DMS 273 (cell line): ENCODE results near the gene ZFYVE28.
A peak's percentile ranks its signal among the peaks of the same experiment; 100 is the strongest.

ENCODE experiments used
- DNase-seq: peaks from one replicate; lab custom pipeline; 2025; ENCODE audit not compliant: unreplicated experiment; lab: John Stamatoyannopoulos, UW

ZFYVE28 gene

DNA sequence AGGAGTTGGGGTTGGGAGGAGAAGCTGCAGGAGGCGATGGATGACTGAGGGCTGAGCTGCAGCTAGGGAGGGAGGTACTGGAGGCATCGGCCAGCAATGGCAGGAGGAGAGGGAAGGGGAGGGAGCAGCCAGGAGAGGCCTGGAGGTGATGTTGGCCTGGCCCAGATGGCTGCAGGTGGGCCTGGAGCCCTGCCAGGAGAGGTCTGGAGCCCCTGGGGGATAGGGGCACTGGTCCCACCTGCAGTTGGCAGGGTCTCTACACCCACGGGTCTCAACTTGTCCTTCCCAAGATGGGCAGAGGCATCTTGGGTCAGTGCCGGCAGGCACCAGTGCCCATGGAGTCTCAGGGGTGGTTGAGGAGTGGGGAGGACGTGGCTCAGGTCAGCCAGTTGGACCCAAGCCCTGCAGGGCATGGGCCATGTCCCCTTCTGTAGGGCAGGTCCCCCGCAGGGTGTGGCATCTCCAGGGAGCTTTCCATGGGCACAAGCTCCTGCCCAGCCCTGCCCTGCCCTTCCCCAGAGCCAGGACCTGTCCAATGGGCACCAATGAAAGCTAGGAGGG, 153.9 kb downstream of the ZFYVE28 start:
- DNase-seq, result no peak

DNA sequence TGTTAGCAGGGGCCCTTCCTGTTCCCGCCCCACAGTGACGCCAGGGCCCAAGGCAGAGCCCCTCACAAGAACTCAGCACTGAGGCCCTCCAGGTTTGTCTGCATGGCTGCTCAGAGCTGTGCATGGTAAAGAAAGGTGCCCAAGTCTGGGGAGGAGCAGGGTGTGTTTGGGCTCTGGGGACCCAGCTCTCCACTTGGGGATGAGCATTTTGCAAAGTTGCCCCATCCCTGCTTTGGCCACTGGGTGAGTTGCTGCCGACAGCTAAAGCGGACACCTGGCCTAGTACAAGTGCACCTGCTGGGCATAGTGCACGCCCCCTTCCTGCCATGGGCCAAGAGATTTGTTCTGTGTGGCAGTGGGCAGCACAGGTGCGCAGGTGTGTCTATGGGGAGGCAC, 154.5 kb downstream of the ZFYVE28 start:
- no peak for DNase-seq

DNA sequence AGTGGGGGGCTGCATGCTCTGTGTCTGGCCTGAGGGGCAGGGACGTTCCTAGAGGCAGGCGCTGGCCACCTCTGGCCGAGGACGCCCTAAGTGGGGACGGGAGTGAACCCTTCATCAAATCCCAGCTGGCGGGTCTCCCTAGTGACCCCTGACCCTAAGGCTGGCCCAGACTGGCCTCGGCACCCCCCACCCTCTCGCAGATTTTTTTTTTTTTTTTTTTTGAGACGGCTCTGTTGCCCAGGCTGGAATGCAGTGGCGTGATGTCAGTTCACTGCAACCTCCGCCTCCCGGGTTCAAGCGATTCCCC, 155.5 kb downstream of the ZFYVE28 start:
- no peak for DNase-seq

DNA sequence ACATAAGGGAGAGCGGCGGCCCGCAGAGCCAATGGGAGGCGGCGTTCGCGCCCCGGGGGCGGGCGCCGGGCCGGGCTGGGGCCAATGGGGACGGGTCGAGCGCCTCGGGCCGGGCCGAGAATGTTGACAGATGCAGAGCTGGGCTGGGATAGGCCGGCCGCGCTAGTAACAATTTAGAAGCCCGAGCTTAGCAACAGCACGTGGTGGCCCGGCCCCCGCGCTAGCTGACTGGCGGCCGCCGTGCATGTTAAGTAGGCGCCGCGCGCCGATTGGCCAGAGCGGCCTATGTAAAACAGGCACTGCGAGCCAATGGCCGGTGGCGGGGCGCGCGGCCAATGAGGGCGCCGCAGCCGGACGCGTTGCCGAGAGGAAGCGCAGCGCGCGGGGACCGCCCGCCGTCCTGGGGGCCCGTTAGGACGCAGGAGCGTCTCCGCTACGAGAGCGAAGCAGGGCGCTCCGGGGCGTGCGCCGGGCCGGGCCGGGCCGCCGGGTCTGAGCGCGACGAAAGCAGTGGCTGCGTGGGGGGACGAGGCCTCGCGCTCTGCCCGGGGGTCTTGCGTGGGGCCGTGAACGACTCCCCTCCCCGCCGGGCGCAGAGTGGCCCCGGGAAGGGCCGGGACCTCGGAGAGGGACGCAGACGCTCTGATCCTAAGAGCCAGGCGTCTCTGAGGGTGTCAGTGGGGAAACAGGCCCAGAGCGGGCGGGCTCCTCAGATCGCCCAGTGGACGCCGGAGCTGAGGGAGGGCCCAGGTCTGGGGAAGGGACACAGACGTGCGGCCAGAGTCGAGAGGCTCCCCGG, 156.1 kb downstream of the ZFYVE28 start:
- peak; percentile 99 for DNase-seq

DNA sequence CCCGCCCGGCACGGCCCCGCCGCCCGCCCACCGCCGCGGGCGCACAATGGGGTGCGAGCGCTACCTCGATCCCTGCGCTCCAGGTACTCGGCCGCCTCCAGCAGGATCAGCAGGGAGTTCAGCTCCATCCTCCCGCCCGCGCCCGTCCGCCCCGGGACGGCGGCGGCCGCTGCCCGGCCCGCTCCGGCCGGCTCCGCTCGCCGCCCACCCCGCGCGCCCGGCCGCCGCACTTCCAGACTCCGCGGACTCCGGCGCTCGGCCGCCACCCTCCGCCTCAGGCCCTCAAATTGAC, 156.6 kb downstream of the ZFYVE28 start, which contains the start of gene MXD4:
MXD4 (minus strand) TSS at position 257 of the 292 bp plus-strand sequence; CDS start at position 128, 129 bp downstream.
- DNase-seq, result no peak

DNA sequence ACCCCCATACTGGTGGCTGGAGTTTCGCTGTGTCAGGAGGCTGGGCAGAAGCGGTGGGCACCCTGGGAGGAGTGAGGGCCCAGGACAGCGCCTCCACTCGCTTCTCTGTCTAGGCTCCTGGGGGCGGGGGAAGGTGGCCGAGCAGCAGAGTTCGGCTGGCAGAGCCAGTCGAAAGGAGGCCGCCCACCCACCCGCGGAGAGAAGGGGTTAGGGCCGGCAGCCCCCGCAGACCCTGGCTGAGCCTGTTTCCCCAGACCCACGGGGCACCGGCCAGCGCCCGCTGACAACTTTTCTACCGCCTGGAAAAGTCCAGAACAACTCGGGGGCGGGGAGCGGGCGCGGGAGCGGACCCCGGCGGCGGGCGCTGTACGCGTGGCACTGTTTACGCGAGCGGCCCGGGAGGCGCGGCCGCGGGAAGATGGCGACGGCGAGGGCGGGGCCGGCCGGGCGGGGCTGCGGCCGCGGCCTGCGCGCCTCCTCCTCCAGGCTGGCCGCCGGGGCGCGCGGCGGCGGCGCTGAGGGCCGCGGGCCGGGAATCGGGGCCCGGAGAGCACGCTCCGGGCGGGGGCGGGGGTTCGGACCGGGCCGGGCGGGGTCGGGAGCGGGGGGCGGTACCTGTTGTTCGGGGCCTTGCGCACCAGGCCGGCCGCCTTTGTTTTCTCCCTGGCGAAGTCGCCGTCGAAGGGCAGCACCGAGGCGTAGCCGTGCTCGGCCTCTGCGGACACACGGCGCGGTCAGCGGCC, 157.2 kb downstream of the ZFYVE28 start:
- peak; percentile 76 for DNase-seq

DNA sequence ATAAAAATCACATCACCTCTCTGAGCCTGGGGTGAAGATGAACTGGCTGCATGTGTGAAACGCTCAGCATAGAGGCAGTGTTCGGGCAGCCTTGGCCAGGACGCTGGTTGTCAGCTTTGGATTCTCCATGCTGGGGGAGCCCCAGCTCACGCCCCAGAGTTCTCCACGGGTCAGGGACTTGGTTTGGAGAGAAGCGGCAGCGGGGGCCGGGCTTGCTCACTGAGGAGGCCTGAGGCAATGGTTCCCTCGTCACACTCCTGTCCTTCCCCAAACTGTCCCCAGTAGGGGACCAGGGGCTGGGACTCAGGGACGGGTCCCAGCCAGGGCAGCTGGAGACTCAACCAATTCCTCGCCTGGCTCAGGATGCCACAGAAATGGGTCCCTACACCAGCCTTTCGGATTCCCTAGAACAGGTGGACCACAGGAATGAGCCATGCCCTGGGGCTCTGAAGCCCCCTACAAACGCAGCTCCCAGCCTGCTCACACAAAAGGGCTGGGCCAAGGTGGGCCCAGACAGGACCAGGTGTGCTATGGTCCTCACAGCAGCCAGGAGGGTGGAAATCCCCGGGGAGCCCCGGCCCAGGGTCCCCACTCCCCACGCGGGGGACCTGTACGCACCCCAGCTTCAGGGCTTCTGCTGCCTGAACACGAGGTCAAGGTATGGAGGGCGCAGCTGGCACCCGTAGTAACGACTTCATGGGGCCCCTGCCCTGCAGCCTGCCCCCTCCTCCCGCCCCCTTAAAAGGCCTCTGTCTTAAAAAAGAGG, 157.9 kb downstream of the ZFYVE28 start:
- no peak for DNase-seq

DNA sequence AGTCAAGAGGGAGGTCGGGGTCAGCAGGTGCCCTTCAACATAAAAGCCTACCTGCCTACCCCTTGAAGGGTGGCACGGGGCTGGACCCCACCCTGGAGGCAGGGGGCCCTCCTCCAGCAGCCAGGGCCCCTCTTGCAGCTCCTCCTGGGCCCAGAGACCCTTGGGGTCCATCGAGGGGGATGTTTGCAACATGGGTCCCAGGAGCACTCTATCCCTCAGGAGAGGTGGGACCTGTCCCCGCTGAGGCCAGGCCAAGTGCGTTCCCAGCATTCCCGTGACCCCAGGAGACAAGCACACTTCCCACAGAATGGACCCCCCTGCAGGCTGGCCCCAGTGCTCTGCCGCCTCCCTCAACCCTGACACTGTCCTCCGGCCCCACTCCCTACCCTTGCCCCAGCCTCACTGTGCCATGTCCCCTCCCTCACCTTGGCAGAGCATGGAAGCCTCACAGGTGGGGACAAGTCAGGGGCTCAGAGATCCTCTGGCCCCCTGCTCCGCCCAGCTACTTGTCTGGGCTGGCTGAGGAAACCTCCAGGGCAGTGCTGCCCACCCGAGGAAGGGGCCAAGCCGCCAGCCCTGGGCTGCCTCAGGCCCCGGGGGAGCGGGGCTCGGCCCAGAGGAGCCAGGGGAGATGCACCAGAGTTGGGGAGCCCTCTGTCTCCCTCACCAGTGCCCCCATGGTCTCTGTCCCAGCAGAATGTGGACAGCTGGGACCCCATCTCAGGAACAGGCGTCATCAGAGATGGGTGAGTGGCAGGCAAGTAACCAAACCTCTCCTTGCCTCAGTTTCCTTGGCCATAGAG, 158.7 kb downstream of the ZFYVE28 start:
- no peak for DNase-seq

DNA sequence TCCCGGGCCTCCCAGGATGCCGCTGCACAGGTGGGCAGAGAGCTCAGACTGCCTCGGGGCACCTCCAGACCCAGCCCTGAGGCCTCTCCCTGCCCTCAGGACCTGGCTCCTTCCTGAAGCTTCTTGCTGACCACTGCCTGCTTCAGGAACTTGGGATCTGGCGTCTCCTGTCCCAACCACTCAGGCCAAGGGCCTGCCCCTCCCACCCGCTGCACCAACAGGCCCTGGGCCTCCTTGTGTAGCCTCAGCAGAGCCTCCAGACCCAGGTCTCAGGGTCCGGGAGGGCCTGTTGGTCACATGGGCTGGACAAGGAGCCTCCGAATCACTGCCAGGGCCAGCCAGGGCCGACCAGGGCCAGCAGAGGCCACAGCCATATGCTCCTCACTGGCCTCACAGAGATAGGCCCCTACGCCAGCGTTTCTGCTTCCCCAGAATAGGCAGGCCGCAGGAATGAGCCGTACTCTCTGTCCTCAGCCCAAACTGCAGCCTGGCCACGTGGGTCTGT, 159.4 kb downstream of the ZFYVE28 start:
- DNase-seq, result no peak

DNA sequence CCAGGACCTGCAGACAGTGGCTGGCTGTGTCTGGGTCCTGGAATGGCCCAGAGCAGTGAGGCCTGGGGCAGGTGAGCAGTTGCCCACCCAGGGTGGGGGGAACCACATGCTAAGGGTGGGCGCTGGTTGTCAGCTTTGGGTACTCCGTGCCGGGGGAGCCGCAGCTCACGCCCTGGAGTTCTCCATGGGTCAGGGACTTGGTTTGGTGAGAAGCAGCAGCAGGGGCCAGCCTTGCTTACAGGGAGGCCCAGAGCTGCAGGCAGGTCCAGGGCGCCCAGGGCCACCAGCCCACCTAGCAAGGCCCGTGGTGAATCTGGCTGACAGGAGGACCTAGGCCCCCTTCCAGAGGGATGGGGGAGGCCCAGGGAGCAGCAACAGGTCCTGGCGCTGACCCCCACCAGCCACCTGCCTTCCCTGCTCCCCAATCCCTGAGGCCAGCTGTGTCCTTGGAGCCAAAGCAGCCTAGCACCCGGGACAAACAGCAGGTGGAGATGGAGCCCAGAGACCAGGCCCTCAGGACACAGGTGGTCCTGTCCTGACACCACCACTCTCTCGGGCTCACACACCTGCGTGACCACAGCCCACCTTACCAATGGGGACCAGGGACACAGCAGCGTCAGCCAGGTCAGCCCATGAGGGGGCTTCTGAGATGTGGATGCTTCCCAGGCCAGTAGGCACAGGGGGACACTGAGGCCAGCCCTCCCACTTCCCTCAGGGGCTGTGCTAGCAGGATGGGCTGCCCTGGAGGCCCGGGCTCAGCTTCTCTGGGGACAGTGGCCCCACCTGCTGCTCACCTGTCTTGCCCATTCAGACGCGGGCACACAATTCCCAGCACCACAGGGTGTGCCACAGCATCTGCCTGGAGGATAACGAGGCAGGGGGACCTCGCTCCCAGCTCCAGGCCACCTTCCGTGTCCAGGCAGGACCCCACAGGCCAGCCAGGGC, 160.1 kb downstream of the ZFYVE28 start:
- DNase-seq, result no peak

DNA sequence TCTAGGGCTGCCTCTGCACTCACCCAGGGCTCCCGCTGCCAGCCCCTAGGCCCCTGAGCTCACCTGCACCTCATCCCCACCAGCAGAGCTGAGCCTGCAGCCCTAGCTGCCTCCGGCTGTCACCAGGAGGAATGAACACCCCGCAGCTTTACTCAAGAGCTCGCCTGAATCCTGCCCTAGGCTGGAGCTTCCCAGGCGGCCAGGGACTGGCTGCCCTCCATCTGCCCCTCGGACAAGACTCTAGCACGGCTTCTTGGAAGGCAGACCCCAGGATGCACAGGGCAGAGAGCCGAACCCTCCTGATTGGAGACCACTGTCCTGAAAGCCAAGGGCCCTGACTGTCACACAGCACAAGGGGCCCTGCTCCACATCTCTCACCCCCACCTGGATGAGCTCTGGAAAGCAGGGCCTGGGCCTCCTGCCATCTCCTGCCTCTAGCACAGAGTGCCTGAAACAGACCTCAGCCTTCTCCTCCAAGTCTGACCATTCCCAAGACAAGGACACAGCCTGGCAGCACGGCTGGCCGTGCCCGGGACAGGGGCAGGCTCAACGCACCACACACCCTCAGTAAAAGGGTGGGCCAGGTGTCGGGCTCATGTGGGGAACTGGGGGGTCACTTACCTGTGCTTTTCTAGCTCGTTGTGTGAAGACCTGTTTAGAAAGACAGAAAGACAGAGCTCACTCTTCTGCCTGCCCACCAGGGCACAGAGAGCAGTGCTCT, 160.9 kb downstream of the ZFYVE28 start:
- DNase-seq, result no peak

DNA sequence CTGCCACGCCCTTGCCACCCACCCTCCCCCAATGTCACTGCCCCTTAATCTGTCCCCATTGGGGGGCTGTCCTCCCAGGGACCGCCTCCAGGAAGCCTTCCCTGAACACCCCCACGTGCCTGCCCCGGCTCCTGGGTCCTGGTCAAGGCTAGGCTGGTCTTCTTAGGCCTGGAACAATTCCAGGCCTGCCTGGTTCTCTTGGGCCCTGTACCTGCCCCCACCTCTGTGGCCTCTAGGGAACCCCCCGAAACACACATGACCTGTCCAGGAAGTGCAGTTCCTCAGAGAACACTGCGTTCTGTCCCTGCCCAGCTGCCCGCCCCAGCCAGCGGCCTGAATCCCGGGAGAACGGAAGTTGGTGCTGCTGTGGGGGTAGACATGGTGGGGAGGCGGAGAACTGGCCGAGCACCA, 161.7 kb downstream of the ZFYVE28 start:
- no peak for DNase-seq

DNA sequence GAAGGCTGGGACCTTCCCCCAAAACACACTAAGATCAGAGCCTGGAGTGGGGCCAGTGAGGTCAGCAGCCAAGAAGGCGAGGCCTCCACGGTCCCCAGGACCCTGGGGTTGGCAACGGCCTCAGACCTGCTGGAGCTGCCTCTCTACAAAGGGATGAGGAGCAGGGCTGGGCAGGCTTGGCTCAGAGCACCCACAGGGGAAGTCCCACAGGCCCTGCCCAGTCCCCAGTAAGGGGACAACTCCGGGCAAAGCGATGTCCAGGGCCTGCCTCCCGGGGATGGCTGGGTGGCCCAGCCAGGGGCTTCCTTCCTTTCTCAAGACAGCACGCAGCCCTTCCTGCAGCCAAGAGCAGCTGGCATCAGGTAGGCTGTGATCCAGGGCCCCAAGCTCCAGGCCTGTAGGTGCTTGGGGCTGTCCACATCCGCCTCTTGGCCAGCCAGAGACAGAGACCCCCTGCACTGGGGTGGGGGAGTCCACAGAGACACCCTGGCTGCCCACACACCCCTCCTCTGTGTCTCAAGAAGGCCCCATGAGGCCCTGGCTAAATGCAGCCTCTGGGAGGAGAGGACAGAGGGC, 162.2 kb downstream of the ZFYVE28 start:
- no peak for DNase-seq

DNA sequence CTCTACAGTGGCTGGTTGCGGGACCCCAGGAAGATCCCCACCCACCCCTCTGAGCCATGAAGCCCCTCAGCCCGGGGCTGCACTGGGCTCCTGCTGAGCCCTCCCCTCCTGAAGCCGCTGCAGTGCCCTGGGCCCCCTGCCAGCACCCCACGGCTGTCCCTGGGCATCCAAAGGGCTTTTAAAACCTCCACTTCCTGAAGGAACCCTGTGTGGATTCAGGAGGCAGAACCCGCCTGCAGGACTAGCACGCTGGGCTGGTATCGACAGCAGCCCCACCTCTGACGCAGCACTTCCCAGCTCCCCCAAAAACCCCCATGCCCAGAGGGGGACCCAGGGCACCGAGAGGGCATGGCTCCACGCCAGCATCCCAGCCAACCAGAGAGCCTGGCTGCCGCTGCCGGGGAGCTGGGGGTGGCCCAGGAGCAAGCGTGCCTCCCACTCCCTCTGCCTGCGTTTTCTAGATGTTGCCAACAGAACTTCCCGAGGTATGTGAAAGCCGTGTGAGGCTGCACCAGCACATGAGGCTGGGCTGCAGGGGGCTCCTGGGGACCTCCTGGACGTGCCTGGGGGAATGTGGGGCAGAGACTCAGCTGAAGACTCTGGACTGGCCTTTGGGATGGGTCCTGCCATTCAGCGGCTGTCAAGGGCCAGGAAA, 162.8 kb downstream of the ZFYVE28 start:
- DNase-seq, result no peak

DNA sequence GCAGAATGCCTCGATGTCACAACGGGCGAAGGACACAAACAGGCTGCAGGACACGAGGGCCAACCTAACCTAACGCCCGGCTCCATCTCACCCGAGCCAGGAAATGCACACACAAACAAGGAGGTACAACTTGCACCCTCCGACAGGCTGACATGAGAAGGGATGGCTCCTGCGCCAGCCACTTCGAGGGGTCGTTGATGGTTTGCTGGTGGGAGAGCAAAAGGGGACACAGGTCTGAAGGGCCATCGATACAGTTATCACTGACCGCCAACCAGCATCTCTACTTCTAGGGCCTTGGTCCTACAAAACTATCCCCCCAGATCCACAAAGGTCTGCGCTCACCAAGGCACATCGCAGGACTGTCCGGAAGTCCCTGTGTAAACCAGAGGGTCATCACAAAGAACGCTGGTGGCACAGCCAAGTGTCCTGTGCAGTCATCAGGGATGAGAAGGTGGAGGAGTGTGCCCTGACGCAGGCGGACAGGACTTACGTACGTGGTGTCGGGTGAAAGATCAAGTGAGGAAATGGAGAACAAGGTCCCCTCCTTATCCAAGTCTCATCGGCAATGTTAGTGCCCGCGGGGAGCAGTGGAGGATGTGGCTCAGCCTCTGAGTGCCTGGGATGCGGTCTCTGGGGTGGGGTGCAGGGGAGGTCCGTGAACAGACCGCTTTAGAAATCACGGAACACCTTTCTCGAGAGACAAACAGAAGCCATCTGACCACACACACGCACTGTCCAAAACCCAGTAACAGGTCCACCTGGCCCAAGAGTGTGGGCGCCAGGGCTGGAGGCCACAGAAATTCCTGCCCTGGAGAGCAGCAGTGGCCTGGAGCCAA, 163.6 kb downstream of the ZFYVE28 start:
- no peak for DNase-seq

DNA sequence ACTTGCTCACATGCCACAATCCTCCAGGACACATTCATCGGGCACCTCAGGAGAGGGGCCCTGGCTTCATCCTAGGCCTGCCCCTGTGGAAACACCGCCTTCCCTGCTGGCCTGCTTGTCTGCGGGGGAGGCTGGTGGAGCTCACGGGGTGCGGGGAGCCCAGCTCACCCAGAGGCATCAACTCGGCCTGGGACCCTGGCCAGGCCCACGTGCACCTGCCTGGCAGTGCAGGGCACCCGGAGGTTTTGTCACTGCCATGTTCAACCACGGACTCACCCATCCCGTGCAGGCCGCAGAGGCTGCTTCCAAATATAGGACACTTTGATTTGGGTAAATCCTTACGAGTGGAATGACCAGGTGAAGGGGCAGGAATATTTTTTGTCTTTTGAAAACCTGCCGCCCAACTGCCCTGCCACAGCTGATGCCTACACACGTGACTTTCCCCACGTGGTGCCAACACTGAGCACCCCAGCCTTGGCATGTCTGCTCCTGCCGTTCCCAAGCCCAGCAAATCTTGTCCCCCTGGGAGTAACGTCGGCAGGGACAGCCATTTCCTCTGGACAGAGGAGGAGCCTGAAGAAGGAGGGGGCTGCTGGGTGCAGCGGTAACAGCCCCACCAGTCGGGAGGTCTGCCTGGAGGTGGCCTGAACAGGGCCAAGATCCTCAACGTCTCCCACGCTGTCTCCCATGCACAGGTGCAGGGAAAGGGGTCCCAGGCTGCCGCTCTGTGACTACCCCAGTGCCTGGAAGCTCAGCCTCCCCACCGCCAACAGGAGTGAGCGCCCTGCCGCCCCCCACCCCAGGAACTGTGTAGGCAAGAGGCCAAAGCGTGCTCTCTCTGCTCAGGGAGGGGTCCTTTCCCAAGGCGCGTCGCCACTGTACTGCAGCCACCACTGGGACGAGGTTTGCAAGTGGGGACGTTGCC, 165.0 kb downstream of the ZFYVE28 start:
- no peak for DNase-seq
